ENCODE measurements around the gene MMP10.

- TF ChIP-seq LEF1 (IDR thresholded peaks at IDR 0.05; ENCODE audit: borderline replicate concordance) (no peak), FOXK2 (IDR thresholded peaks at IDR 0.05) (no peak), TARDBP (IDR thresholded peaks at IDR 0.05) (no peak), FOXM1 (IDR thresholded peaks at IDR 0.05; ENCODE audit: borderline replicate concordance) (no peak), CTBP1 (IDR thresholded peaks at IDR 0.05; ENCODE audit: borderline replicate concordance) (no peak), NFRKB (IDR thresholded peaks at IDR 0.05) (no peak), SP1 (IDR thresholded peaks at IDR 0.05) (no peak), BHLHE40 (IDR thresholded peaks at IDR 0.05; ENCODE audit: borderline replicate concordance) (no peak), SUZ12 (IDR thresholded peaks at IDR 0.05) (no peak), PKNOX1 (IDR thresholded peaks at IDR 0.05) (no peak)
Measured at GRCh38 chr11:102802341-102802740, 21.9 kb upstream of the MMP10 start.

Data from HEK293T (cell line).